GM12878 (cell line): ENCODE results near the gene TOPBP1. TPM values are rescaled to one million over a fixed set of nuclear protein-coding genes. Genes with fewer than 3 reads are reported as not detected.

Experiments used
- ATAC-seq: fragments of 200-7000 bp; cut with Tn5 transposase; 3 replicates; pipeline ENCODE4 v1.9.1; 2020; ENCODE audit warnings: mild to moderate bottlenecking, moderate library complexity
- BruUV-seq: library from RNA; stranded (reverse); fragments of 400-500 nt; replicated peaks from 2 replicates; lab custom pipeline; 2021; lab: Mats Ljungman, UMichigan
- CTCF ChIA-PET: fragments of 300-600 bp; sonication (Branson Sonifier 250); formaldehyde crosslinking; extraction: SDS; loops from one replicate; lab custom pipeline; 2021; ENCODE audit warnings: inconsistent platforms; lab: Yijun Ruan, JAX
- POLR2A ChIA-PET: fragments of 350-600 bp; formaldehyde crosslinking; extraction: SDS; loops from one replicate; lab custom pipeline; 2021; ENCODE audit warnings: inconsistent platforms; lab: Charles Lee
- RAD21 ChIA-PET: fragments of 300-600 bp; sonication (Branson Sonifier 250); formaldehyde crosslinking; loops from one replicate; lab custom pipeline; 2023; ENCODE audit warnings: antibody characterized with exemption; ENCODE audit not compliant: unreplicated experiment; lab: Charles Lee
- SMC1A ChIA-PET: fragments of 300-600 bp; sonication (Branson Sonifier 250); formaldehyde crosslinking; loops from one replicate; lab custom pipeline; 2023; ENCODE audit not compliant: unreplicated experiment, uncharacterized antibody; lab: Charles Lee
- DNase-seq: peaks from one replicate; pipeline ENCODE4 v3.0.0-alpha.2; 2011; ENCODE audit warnings: low read depth, low spot score
- FAIRE-seq: peaks from 3 replicates; lab custom pipeline; 2011; peaks lifted over from hg19 to GRCh38; lab: Jason Lieb, UNC
- H2AFZ ChIP-seq: 2 replicates; pipeline ENCODE4 v1.6.0; 2011; ENCODE audit warnings: low read depth, low read length, control low read depth; ENCODE audit not compliant: control insufficient read depth
- H3K27ac ChIP-seq: 2 replicates; pipeline ENCODE4 v1.5.1; 2011; ENCODE audit warnings: control low read depth; ENCODE audit not compliant: control insufficient read depth, insufficient read depth
- H3K27me3 ChIP-seq, 2 experiments: replicated peaks in 1 of 2; 2 replicates each; pipeline versions ENCODE4 v1.6.0 to v1.6.1; 2011; ENCODE audit warnings: low read length in 1 of 2; ENCODE audit not compliant: control insufficient read depth in 2 of 2, insufficient read depth in 2 of 2
- H3K36me3 ChIP-seq, 2 experiments: 2 replicates each; pipeline ENCODE4 v1.5.1; 2011; ENCODE audit warnings: low read length in 1 of 2; ENCODE audit not compliant: control insufficient read depth in 2 of 2, insufficient read depth in 2 of 2
- H3K4me1 ChIP-seq: 2 replicates; pipeline ENCODE4 v1.6.1; 2011; ENCODE audit warnings: mild to moderate bottlenecking, low read length, moderate library complexity, mixed read lengths; ENCODE audit not compliant: control insufficient read depth, insufficient read depth
- H3K4me2 ChIP-seq: 2 replicates; pipeline ENCODE4 v1.6.0; 2011; ENCODE audit warnings: control low read depth; ENCODE audit not compliant: control insufficient read depth, insufficient read depth
- H3K4me3 ChIP-seq: fragments of 200-600 bp; sonication (generic); 2 replicates; pipeline ENCODE4 v1.5.1; 2016
- H3K79me2 ChIP-seq: 2 replicates; pipeline ENCODE4 v1.6.0; 2011; ENCODE audit warnings: low read length; ENCODE audit not compliant: control insufficient read depth, insufficient read depth
- H3K9ac ChIP-seq: 2 replicates; pipeline ENCODE4 v1.8.0; 2011; ENCODE audit warnings: low read length, control low read depth, mixed read lengths; ENCODE audit not compliant: control insufficient read depth, insufficient read depth
- H3K9me3 ChIP-seq: replicated peaks from 3 replicates; pipeline ENCODE4 v1.5.1; 2011; ENCODE audit warnings: mild to moderate bottlenecking, low read length; ENCODE audit not compliant: control insufficient read depth, insufficient read depth
- H4K20me1 ChIP-seq: 2 replicates; pipeline ENCODE4 v1.6.0; 2011; ENCODE audit not compliant: control insufficient read depth, insufficient read depth
- REST ChIP-seq: IDR thresholded peaks from 2 replicates; pipeline ENCODE4 v1.6.1; 2012; ENCODE audit warnings: mild to moderate bottlenecking, low read depth, low read length
- WGBS: methylation state at CpG from one replicate; pipeline ENCODE4 v1.1.6; 2016; ENCODE audit warnings: low lambda C conversion rate; ENCODE audit not compliant: insufficient replicate concordance, insufficient coverage; ENCODE audit errors: missing lambda C conversion rate; 5-methylcytosine and 5-hydroxymethylcytosine counted together
- in situ Hi-C: fragments of 300-500 bp; cut with MboI; formaldehyde crosslinking; loops from 9 replicates; pipeline ENCODE4 v1.14.3; 2018; ENCODE audit warnings: mixed read lengths
- intact Hi-C: fragments of 100-400 bp; cut with micrococcal nuclease; formaldehyde crosslinking; loops from one replicate; pipeline ENCODE4 v1.14.2; 2022; ENCODE audit not compliant: unreplicated experiment
- polyA plus RNA-seq, 11 experiments: library from polyadenylated mRNA; depleted of rRNA in 4 of 11; unstranded in 6 of 11; stranded (reverse) in 5 of 11; fragments of >200 nt; fragmentation: Nextera tagmentation in 4 of 11; fragmentation: Illumina TruSeq in 1 of 11; extraction: Ambion mirVana in 4 of 11; extraction: Trizol in 1 of 11; gene quantifications; 1 replicate in 1 of 11; 2 replicates in 10 of 11; pipeline versions ENCODE4 v1.2.1 to v1.2.3, GENCODE V29; 2011 to 2016; ENCODE audit warnings: inconsistent platforms in 2 of 11, missing spikeins in 2 of 11, low read depth in 1 of 11
- total RNA-seq, 4 experiments: library from RNA; depleted of rRNA in 3 of 4; stranded (reverse); fragments of >200 nt in 3 of 4; fragmentation: Illumina TruSeq in 1 of 4; extraction: Trizol in 1 of 4; gene quantifications; 2 replicates each; pipeline versions ENCODE4 v1.2.1 to v1.2.3, GENCODE V29; 2013 to 2021

TOPBP1 gene
- total and polyA plus RNA-seq, 10 of the 15 experiments (the other 5 are each of a cell fraction or from before 2014, with no cell fraction given), result 18.3 to 99.3 (median 61.5) TPM

DNA sequence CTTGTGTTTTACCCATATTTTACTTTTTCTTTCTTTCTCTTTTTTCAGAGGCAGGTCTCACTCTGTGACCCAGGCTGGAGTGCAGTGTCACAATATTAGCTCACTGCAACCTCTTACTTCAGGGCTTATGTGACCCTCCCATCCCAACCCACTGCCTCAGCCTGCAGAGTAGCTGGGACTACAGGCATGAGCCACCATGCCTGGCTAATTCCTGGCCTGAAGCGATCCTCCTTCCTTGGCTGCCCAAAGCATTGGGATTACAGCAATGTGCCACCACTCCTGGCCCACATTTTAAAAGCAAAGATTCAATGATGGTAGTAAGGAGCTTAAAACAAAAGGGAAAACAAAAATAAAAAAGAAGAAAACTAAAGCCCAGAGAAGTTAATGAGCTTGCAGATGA is 99.4 kb downstream of the TOPBP1 start:
- H3K4me2 ChIP-seq, result no peak overlapping the region
- BruUV-seq, result no TSS peak

More for the DNA sequence above, 99.4 kb downstream of the TOPBP1 start:
- no peak for FAIRE-seq
- ChIA-PET CTCF (interaction anchor here (0.6 to 1.7 kb wide), 4 partner anchors 10 to 72 kb away, joined by 3 to 4 read pairs (median 4); no protein-coding TSS in a partner anchor), RAD21 (interaction anchor here (1.2 to 1.7 kb wide), 3 partner anchors 8 to 54 kb away, joined by 3 to 6 read pairs (median 4); partner anchors contain the start of gene CDV3), SMC1A (interaction anchor here (1.0 to 3.1 kb wide), 7 partner anchors 10 to 94 kb away, joined by 3 to 9 read pairs (median 5); no protein-coding TSS in a partner anchor), POLR2A (interaction anchor here (0.7 to 1.5 kb wide), 3 partner anchors 8 to 53 kb away, joined by 3 to 5 read pairs (median 4); no protein-coding TSS in a partner anchor)
- Histone ChIP-seq H4K20me1 (no peaks in the 10 kb centered on the region), H3K9ac (no peak overlapping the region), H3K4me1 (peaks cover 15% of the 10 kb centered on the region), H3K4me3 (no peak overlapping the region), H3K27ac (no peak overlapping the region), H3K79me2 (no peaks in the 10 kb centered on the region), H3K36me3 (no peaks in the 10 kb centered on the region), H2AFZ (no peak overlapping the region; the same call in 1 of the 2 replicates), H3K27me3 (no peaks in the 10 kb centered on the region), H3K9me3 (no peaks in the 10 kb centered on the region)
- no peak for DNase-seq
- in situ Hi-C loops (no loop called here), intact Hi-C loops (no loop called here)
- no peak for TF ChIP-seq REST
- 85% methylated on average over 1 of the region's 1 CpG for WGBS
- ATAC-seq, result no peak
